Fibroblast of lung (primary cell): ENCODE results near the gene TMEM170A. TPM values are rescaled to one million over a fixed set of nuclear protein-coding genes. Genes with fewer than 3 reads are reported as not detected.
"Not testable (repeated sequence)": the region's sequence is repeated elsewhere in the genome, so short reads cannot be mapped to it uniquely, and the experiment has no call there.

Experiments used
- DNase-seq, 2 donors: peaks; one replicate each; pipeline versions ENCODE4 v3.0.0 to v3.0.0-alpha.2; 2010; ENCODE audit warnings: low read depth in 2 of 2
- H2AFZ ChIP-seq: 2 replicates; pipeline ENCODE4 v1.5.1; 2012; ENCODE audit warnings: low read length, control low read depth, inconsistent platforms
- H3K27ac ChIP-seq: 2 replicates; pipeline ENCODE4 v1.5.1; 2011; ENCODE audit warnings: low read length, control low read depth; ENCODE audit not compliant: insufficient read depth
- H3K27me3 ChIP-seq: 2 replicates; pipeline ENCODE4 v1.5.1; 2011; ENCODE audit warnings: mild to moderate bottlenecking, low read length; ENCODE audit not compliant: control insufficient read depth, insufficient read depth
- H3K36me3 ChIP-seq: 2 replicates; pipeline ENCODE4 v1.5.1; 2011; ENCODE audit warnings: low read length; ENCODE audit not compliant: control insufficient read depth, insufficient read depth
- H3K4me1 ChIP-seq: 2 replicates; pipeline ENCODE4 v1.5.1; 2011; ENCODE audit warnings: low read length; ENCODE audit not compliant: control insufficient read depth, insufficient read depth; ENCODE audit errors: extremely low read depth
- H3K4me2 ChIP-seq: 2 replicates; pipeline ENCODE4 v1.5.1; 2011; ENCODE audit warnings: low read length, control low read depth; ENCODE audit not compliant: insufficient read depth; ENCODE audit errors: extremely low read depth
- H3K4me3 ChIP-seq, 4 experiments: fragments of 200-600 bp in 1 of 4; sonication (generic) in 1 of 4; replicated peaks in 1 of 4; 2 replicates each; pipeline ENCODE4 v1.5.1; 2011 to 2016; ENCODE audit warnings: low read length in 4 of 4, low read depth in 3 of 4, mild to moderate bottlenecking in 3 of 4, control low read depth in 2 of 4, inconsistent platforms in 1 of 4, mixed read lengths in 1 of 4; ENCODE audit not compliant: insufficient read depth in 1 of 4; ENCODE audit errors: control extremely low read depth in 1 of 4
- H3K79me2 ChIP-seq: 2 replicates; pipeline ENCODE4 v1.5.1; 2012; ENCODE audit warnings: mild to moderate bottlenecking, low read length, inconsistent platforms; ENCODE audit not compliant: control insufficient read depth, insufficient read depth
- H3K9ac ChIP-seq: 2 replicates; pipeline ENCODE4 v1.5.1; 2011; ENCODE audit warnings: mild to moderate bottlenecking, low read length, control low read depth; ENCODE audit not compliant: insufficient read depth
- H3K9me3 ChIP-seq: 2 replicates; pipeline ENCODE4 v1.5.1; 2012; ENCODE audit warnings: low read depth, low read length; ENCODE audit not compliant: control insufficient read depth, insufficient read depth
- H4K20me1 ChIP-seq: 2 replicates; pipeline ENCODE4 v1.5.1; 2011; ENCODE audit warnings: low read length; ENCODE audit not compliant: control insufficient read depth, insufficient read depth; ENCODE audit errors: extremely low read depth
- EZH2 ChIP-seq: IDR thresholded peaks from 2 replicates; pipeline ENCODE4 v1.5.1; 2012; ENCODE audit warnings: low read length, control low read depth, mild to moderate bottlenecking; ENCODE audit errors: missing control alignments
- polyA plus RNA-seq, 2 donors: library from polyadenylated mRNA; depleted of rRNA in 1 of 2; stranded (reverse) in 1 of 2; unstranded in 1 of 2; fragments of >200 nt; gene quantifications; 2 replicates each; pipeline ENCODE4 v1.2.1, GENCODE V29; 2011 to 2012; ENCODE audit warnings: missing spikeins in 1 of 2
- total RNA-seq: library from RNA; depleted of rRNA; stranded (reverse); fragments of >200 nt; gene quantifications from 2 replicates; pipeline ENCODE4 v1.2.1, GENCODE V29; 2014
- TF ChIP-seq, protein P1 (sequence below), 2 donors: IDR thresholded peaks in 1 of 2; conservative IDR thresholded peaks in 1 of 2; 1 replicate in 1 of 2; 2 replicates in 1 of 2; pipeline ENCODE4 v1.5.1; 2011 to 2012; ENCODE audit warnings: low read length in 2 of 2, control low read depth in 1 of 2, inconsistent platforms in 1 of 2, low read depth in 1 of 2, mild to moderate bottlenecking in 1 of 2

TMEM170A gene
- total and polyA plus RNA-seq, 2 donors (not counting 1 experiment from before 2014, with no cell fraction given) = 12.3 to 14.5 TPM

- H3K4me1 ChIP-seq = no peaks in the 10 kb centered on the region
- H3K9ac ChIP-seq = no peak overlapping the region
- peak; percentile 44 to 71 for DNase-seq
- no peak overlapping the region for H3K4me2 ChIP-seq
- H3K36me3 ChIP-seq = no peaks in the 10 kb centered on the region
- H3K27me3 ChIP-seq = no peaks in the 10 kb centered on the region
- TF ChIP-seq, protein P1, sequence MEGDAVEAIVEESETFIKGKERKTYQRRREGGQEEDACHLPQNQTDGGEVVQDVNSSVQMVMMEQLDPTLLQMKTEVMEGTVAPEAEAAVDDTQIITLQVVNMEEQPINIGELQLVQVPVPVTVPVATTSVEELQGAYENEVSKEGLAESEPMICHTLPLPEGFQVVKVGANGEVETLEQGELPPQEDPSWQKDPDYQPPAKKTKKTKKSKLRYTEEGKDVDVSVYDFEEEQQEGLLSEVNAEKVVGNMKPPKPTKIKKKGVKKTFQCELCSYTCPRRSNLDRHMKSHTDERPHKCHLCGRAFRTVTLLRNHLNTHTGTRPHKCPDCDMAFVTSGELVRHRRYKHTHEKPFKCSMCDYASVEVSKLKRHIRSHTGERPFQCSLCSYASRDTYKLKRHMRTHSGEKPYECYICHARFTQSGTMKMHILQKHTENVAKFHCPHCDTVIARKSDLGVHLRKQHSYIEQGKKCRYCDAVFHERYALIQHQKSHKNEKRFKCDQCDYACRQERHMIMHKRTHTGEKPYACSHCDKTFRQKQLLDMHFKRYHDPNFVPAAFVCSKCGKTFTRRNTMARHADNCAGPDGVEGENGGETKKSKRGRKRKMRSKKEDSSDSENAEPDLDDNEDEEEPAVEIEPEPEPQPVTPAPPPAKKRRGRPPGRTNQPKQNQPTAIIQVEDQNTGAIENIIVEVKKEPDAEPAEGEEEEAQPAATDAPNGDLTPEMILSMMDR (conservative IDR thresholded peaks at IDR 0.05 in 1 of 2, IDR thresholded peaks at IDR 0.05 in 1 of 2; ENCODE audit: low read depth in 1 of 2, low read length in 2 of 2) = peak; percentile 68 to 84
- TF ChIP-seq EZH2 = no peak
- H3K79me2 ChIP-seq = no peaks in the 10 kb centered on the region
- H4K20me1 ChIP-seq = no peaks in the 10 kb centered on the region
- H3K27ac ChIP-seq = no peak overlapping the region
- no peak overlapping the region for H2AFZ ChIP-seq
- H3K9me3 ChIP-seq = no peaks in the 10 kb centered on the region
- H3K4me3 ChIP-seq = no peak overlapping the region
Measured at GRCh38 chr16:75471723-75472633, 7.5 kb upstream of the TMEM170A start.

DNA sequence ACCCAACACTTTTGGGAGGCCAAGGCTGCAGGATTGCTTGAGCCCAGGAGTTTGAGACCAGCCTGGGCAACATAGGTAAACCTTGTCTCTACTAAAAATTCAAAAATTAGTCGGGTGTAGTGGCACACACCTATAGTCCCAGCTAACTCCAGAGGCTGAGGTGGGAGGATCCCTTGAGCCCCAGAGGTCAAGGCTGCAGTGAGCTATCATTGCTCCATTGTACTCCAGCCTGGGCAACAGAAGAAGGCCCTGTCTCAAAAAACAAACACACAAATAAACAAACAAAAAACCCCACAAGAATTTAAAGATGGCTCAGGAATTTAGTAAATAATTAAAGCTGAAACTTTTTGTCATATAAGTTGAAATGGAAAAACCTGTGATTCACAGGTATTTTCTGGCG lies 2.3 kb upstream of the TMEM170A start:
- H3K9ac ChIP-seq = no peak overlapping the region
- no peak for DNase-seq
- no peaks in the 10 kb centered on the region for H3K4me1 ChIP-seq
- H3K36me3 ChIP-seq = no peaks in the 10 kb centered on the region
- no peak overlapping the region for H3K4me3 ChIP-seq
- no peak overlapping the region for H3K4me2 ChIP-seq
- no peak overlapping the region for H3K27ac ChIP-seq
- H3K79me2 ChIP-seq = peaks cover 19% of the 10 kb centered on the region
- H3K27me3 ChIP-seq = no peaks in the 10 kb centered on the region
- no peaks in the 10 kb centered on the region for H4K20me1 ChIP-seq
- H2AFZ ChIP-seq = no peak overlapping the region
- no peaks in the 10 kb centered on the region for H3K9me3 ChIP-seq
- TF ChIP-seq, protein P1 (conservative IDR thresholded peaks at IDR 0.05 in 1 of 2, IDR thresholded peaks at IDR 0.05 in 1 of 2; ENCODE audit: low read depth in 1 of 2, low read length in 2 of 2) = no peak
- no peak for TF ChIP-seq EZH2

GRCh38 chr16:75463389-75464121 lies 934 bp downstream of the TMEM170A start:
- H3K9me3 ChIP-seq, H4K20me1 ChIP-seq, H3K36me3 ChIP-seq, H3K27me3 ChIP-seq, H3K4me1 ChIP-seq: not testable (repeated sequence)
- Histone ChIP-seq H3K79me2 (peaks cover 41% of the 10 kb centered on the region), H3K9ac (peak overlapping the region; percentile 88), H2AFZ (peak overlapping the region; percentile 93), H3K27ac (peak overlapping the region; percentile 84), H3K4me2 (peak overlapping the region; percentile 87), H3K4me3 (peak overlapping the region; percentile 72 to 86 (median 80))
- DNase-seq = peak; percentile 15 to 27
